GM19240 (cell line): ENCODE measurements around the gene SMIM12.
"Not testable (repeated sequence)": the region's sequence is repeated elsewhere in the genome, so short reads cannot be mapped to it uniquely, and the experiment has no call there.

Source experiments
- DNase-seq: peaks from one replicate; pipeline ENCODE4 v3.0.0; 2011; ENCODE audit warnings: low spot score; ENCODE audit not compliant: insufficient read length

SMIM12 gene

DNA sequence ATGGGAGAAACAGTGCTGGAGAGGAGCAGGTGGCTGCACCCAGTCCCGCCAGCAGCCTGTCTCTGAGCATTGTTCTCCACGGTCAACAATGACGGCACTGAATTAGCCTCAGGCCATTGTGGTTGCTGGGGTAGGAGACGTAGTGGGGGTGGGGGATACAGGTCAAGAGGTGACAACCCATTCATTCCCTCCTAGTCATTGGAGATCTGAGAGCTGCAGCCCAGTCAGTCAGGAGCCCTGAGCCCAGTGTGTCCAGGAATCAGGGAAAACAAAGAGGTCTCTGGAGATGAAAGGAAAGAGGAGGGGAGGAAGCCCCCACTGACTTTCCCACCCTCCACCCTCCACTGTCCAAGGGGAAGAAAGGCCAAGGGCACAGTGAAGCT is 15.3 kb downstream of the SMIM12 start:
- no peak for DNase-seq

GRCh38 chr1:34843392-34844251 is 15.9 kb downstream of the SMIM12 start:
- no peak for DNase-seq

- DNase-seq = no peak
Measured at GRCh38 chr1:34842952-34843371, 16.6 kb downstream of the SMIM12 start.

GRCh38 chr1:34842073-34842472 is 17.5 kb downstream of the SMIM12 start:
- DNase-seq = no peak

DNA sequence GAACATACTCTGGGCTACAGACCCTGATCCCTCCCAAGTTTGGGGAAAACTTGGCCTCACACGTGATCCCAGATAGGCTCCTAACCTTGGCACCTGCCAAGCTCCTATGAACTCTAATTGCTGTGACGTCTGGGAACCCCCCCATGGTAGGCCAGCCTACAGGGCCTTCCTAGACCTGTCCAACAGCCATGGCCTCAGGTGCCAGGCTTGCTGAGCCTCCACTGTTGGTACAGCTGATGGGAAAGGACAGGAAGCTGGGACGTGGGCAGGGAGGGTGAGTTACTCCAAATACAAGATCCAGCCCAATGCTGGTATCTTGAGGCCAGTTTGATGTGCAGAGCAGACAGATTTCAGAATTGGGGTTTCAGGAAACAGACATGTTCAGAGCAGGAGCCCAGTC is 19.1 kb downstream of the SMIM12 start:
- DNase-seq = no peak

DNA sequence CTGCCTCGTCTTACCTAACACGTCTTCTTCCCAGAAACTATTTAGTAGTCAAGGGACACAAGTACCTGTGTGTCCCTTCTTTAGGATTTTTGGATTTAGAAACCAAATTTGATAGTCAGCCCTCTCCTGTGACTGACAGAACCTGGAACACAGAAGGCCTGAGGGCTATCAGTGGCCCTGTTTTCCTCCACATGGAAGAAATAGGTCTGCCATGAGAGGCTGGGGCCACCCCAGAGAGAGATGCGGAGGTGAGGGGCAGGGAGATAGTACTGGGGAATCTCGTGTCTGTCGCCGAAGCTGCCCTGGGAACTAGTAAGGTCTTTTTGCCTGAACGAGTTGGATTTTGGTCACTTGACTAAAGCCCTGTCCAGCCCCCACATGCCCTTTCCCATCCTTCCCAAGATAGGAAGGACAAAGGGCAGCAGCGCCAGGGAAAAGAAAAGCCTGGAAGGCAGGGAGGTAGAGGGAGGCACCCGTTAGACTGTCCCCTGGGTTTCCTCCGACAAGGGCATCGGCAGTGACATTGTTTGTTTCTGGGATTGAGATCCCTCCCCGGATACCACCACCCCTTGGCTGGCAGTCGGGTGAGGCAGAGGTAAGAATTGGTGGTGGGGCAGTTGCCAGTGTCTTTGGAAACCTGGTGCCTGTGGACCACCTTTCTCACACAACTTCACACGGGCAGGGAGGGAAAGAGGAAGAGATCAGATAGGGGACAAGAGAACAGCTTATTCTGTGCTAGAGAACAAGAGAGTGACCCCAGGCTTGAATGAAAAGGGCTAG is 19.8 kb downstream of the SMIM12 start:
- DNase-seq = no peak

- no peak for DNase-seq
Measured at GRCh38 chr1:34833711-34834110, 25.8 kb downstream of the SMIM12 start.

GRCh38 chr1:34831721-34832246 is 27.8 kb downstream of the SMIM12 start:
- DNase-seq = no peak

GRCh38 chr1:34829250-34829649 is 30.3 kb downstream of the SMIM12 start:
- DNase-seq = no peak

DNA sequence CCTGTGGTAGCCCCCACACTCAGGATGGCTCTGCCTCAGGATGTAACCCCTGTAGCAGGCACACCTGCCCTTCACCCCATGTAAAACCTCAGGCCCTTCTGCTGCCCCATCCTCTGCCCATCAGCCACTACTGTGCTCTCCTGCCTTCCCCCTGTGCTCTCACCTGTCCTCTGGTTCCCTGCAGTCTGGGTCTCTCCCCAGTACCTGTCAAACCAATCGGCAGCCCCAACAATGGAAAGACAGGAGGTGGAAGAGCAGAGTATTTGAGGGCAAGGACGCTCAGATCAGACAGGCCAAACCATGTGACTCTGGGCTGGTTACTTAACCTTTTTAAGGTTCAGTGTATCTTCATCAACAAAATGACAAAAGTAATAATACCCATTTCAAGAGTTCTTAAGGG is 30.9 kb downstream of the SMIM12 start:
- DNase-seq = no peak

- DNase-seq = no peak
Measured at GRCh38 chr1:34827341-34827941, 32.1 kb downstream of the SMIM12 start.

- no peak for DNase-seq
Measured at GRCh38 chr1:34825455-34826091, 34.0 kb downstream of the SMIM12 start.

GRCh38 chr1:34824817-34825454 is 34.6 kb downstream of the SMIM12 start:
- DNase-seq = no peak

- DNase-seq = no peak
Measured at GRCh38 chr1:34822202-34822601, 37.3 kb downstream of the SMIM12 start.

- DNase-seq = not testable (repeated sequence)
Measured at GRCh38 chr1:34818862-34819261, 40.7 kb downstream of the SMIM12 start.

- DNase-seq = no peak
Measured at GRCh38 chr1:34816778-34817177, 42.8 kb downstream of the SMIM12 start.

- no peak for DNase-seq
Measured at GRCh38 chr1:34816332-34816731, 43.2 kb downstream of the SMIM12 start.

GRCh38 chr1:34810781-34811180 is 48.8 kb downstream of the SMIM12 start:
- not testable (repeated sequence) for DNase-seq

DNA sequence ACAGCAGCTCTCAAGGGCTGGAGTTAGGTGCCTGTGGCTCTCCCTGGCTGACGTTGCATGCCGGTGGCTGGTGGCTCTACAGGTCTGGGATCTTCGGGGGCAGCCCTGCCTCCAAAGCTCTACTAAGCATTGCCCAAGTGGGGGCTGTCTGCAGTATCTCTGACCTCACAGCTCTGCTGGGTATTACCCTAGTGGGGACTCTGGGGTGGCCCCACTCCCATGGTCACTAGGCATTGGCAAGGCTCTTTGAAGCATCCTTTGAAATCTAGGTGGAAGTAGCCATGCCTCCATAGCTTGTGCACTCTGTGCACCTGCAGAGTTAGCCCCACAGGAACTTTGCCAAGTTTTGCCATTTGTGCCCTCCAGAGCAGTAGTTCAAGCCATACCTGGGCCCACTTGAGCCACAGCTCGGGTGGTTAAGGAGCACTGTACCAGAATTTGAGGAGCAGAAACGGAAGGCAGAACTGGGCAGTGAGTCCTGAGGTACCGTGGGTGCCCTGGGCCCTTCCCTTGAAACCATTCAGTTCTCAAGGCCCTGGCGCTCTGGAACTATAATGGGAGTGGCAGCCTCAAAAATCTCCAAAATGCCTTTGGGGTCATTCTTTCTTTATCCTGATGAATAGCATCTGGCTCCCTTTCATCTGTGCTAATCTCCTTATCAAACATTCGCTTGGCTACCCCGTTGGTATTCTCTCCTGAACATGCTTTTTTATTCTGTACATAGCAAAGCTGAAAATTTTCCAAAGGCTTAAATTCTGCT is 51.3 kb downstream of the SMIM12 start:
- DNase-seq = no peak

- no peak for DNase-seq
Measured at GRCh38 chr1:34806396-34806795, 53.2 kb downstream of the SMIM12 start.
